SK-N-SH (cell line): ENCODE results near the gene TMEM14A. TPM values are rescaled to one million over a fixed set of nuclear protein-coding genes. Genes with fewer than 3 reads are reported as not detected.

Experiments used
- CTCF ChIA-PET: fragments of 300-600, 350-600 bp; formaldehyde crosslinking; extraction: SDS; loops from one replicate; lab custom pipeline; 2021; lab: Yijun Ruan, JAX
- POLR2A ChIA-PET: fragments of 350-600 bp; sonication (Branson Sonifier 250); formaldehyde crosslinking; extraction: SDS; loops from one replicate; lab custom pipeline; 2020; ENCODE audit warnings: antibody characterized with exemption, inconsistent platforms; lab: Yijun Ruan, JAX
- DNase-seq: peaks from one replicate; pipeline ENCODE4 v3.0.0; 2012
- H2AFZ ChIP-seq: fragments of 200-600 bp; sonication (generic); 2 replicates; pipeline ENCODE4 v1.8.1; 2016; ENCODE audit warnings: antibody characterized with exemption, mild to moderate bottlenecking, low read depth
- H3F3A ChIP-seq: fragments of 200-600 bp; sonication (generic); replicated peaks from 2 replicates; pipeline ENCODE3; 2016; ENCODE audit warnings: antibody characterized with exemption, mild to moderate bottlenecking; ENCODE audit not compliant: insufficient read depth
- H3K27ac ChIP-seq, 2 experiments: fragments of 200-500 bp in 1 of 2; fragments of 200-600 bp in 1 of 2; sonication (Bioruptor generic) in 1 of 2; sonication (generic), shearing (Covaris generic) in 1 of 2; 2 replicates each; pipeline versions ENCODE4 v1.5.1 to v1.6.1; 2014 to 2016; ENCODE audit warnings: low read depth in 2 of 2, inconsistent platforms in 1 of 2, low read length in 1 of 2, mild to moderate bottlenecking in 1 of 2, mixed read lengths in 1 of 2
- H3K27me3 ChIP-seq: fragments of 200-600 bp; sonication (generic), shearing (Covaris generic); 2 replicates; pipeline ENCODE4 v1.6.1; 2016; ENCODE audit warnings: mixed run types; ENCODE audit not compliant: insufficient read depth
- H3K36me3 ChIP-seq, 2 experiments: fragments of 200-500 bp in 1 of 2; fragments of 200-600 bp in 1 of 2; sonication (Bioruptor generic) in 1 of 2; sonication (generic) in 1 of 2; replicated peaks in 1 of 2; 2 replicates each; pipeline versions ENCODE3 to v1.5.1; 2014 to 2016; ENCODE audit warnings: low read length in 1 of 2, mild to moderate bottlenecking in 1 of 2; ENCODE audit not compliant: insufficient read depth in 2 of 2, control insufficient read depth in 1 of 2
- H3K4me1 ChIP-seq, 2 experiments: fragments of 200-500 bp in 1 of 2; fragments of 200-600 bp in 1 of 2; sonication (Bioruptor generic) in 1 of 2; sonication (generic), shearing (Covaris generic) in 1 of 2; 2 replicates each; pipeline versions ENCODE4 v1.5.1 to v1.6.1; 2014 to 2016; ENCODE audit warnings: low read depth in 1 of 2, low read length in 1 of 2, mixed run types in 1 of 2; ENCODE audit not compliant: insufficient read depth in 2 of 2, control insufficient read depth in 1 of 2
- H3K4me2 ChIP-seq: fragments of 200-600 bp; sonication (generic), shearing (Covaris generic); 2 replicates; pipeline ENCODE4 v1.6.1; 2017; ENCODE audit warnings: mixed run types
- H3K4me3 ChIP-seq, 2 experiments: fragments of 200-500 bp in 1 of 2; fragments of 200-600 bp in 1 of 2; sonication (Bioruptor generic) in 1 of 2; sonication (generic), shearing (Covaris generic) in 1 of 2; 2 replicates each; pipeline versions ENCODE4 v1.5.1 to v1.8.1; 2014 to 2016; ENCODE audit warnings: low read depth in 2 of 2, inconsistent platforms in 1 of 2, low read length in 1 of 2, mild to moderate bottlenecking in 1 of 2, mixed read lengths in 1 of 2, moderate library complexity in 1 of 2
- H3K79me2 ChIP-seq: fragments of 200-600 bp; sonication (generic); 2 replicates; pipeline ENCODE4 v1.8.1; 2017; ENCODE audit warnings: mild to moderate bottlenecking; ENCODE audit not compliant: insufficient read depth
- H3K9ac ChIP-seq: fragments of 200-600 bp; sonication (generic); 2 replicates; pipeline ENCODE4 v1.6.1; 2017; ENCODE audit warnings: mixed run types
- H3K9me2 ChIP-seq: fragments of 200-600 bp; sonication (generic); 2 replicates; pipeline ENCODE4 v1.6.1; 2017; ENCODE audit warnings: mixed run types
- H3K9me3 ChIP-seq: fragments of 200-600 bp; sonication (generic); 2 replicates; pipeline ENCODE4 v1.6.1; 2017; ENCODE audit warnings: mixed run types, mild to moderate bottlenecking, moderate library complexity
- H4K20me1 ChIP-seq: fragments of 200-600 bp; sonication (generic); 2 replicates; pipeline ENCODE4 v1.6.1; 2017; ENCODE audit warnings: mild to moderate bottlenecking, mixed run types; ENCODE audit not compliant: insufficient read depth
- CHD2 ChIP-seq: fragments of 150-350 bp; IDR thresholded peaks from 2 replicates; pipeline ENCODE4 v1.6.1; 2018; ENCODE audit warnings: low read length; ENCODE audit not compliant: partially characterized antibody
- EP300 ChIP-seq, 2 experiments: IDR thresholded peaks; 2 replicates each; pipeline versions ENCODE4 v1.4.0 to v1.6.1; 2012; ENCODE audit warnings: borderline replicate concordance in 1 of 2, low read depth in 1 of 2, low read length in 1 of 2
- FOSL2 ChIP-seq: IDR thresholded peaks from 2 replicates; pipeline ENCODE4 v1.4.0; 2012; ENCODE audit warnings: low read depth, mild to moderate bottlenecking, moderate library complexity, borderline replicate concordance
- FOXM1 ChIP-seq: IDR thresholded peaks from 2 replicates; pipeline ENCODE4 v1.4.0; 2012; ENCODE audit warnings: low read depth, mild to moderate bottlenecking
- GATA2 ChIP-seq: sonication (generic); formaldehyde crosslinking; IDR thresholded peaks from 2 replicates; pipeline ENCODE4 v1.5.0; 2020; ENCODE audit warnings: mild to moderate bottlenecking, missing genetic modification reagents
- JUND ChIP-seq: IDR thresholded peaks from 2 replicates; pipeline ENCODE4 v1.4.0; 2012
- NFIC ChIP-seq: IDR thresholded peaks from 2 replicates; pipeline ENCODE4 v1.4.0; 2012; ENCODE audit warnings: borderline replicate concordance
- PBX3 ChIP-seq: IDR thresholded peaks from 2 replicates; pipeline ENCODE4; 2012
- POLR2AphosphoS5 ChIP-seq: IDR thresholded peaks from 2 replicates; pipeline ENCODE4 v1.6.1; 2012; ENCODE audit warnings: low read depth, low read length
- RFX5 ChIP-seq: IDR thresholded peaks from 2 replicates; pipeline ENCODE4 v1.6.1; 2012; ENCODE audit warnings: mild to moderate bottlenecking, improper control_type of control experiment, low read length
- SIN3A ChIP-seq: IDR thresholded peaks from 2 replicates; pipeline ENCODE4 v1.6.1; 2012; ENCODE audit warnings: low read depth, mild to moderate bottlenecking, low read length, moderate library complexity, borderline replicate concordance
- TAF1 ChIP-seq: IDR thresholded peaks from 2 replicates; pipeline ENCODE4 v1.6.1; 2012; ENCODE audit warnings: low read depth, mild to moderate bottlenecking, low read length, moderate library complexity, borderline replicate concordance
- WGBS: methylation state at CpG from one replicate; pipeline ENCODE4 v1.1.6; 2017; ENCODE audit warnings: low lambda C conversion rate; 5-methylcytosine and 5-hydroxymethylcytosine counted together
- polyA plus RNA-seq, 3 experiments: library from polyadenylated mRNA; depleted of rRNA; stranded (reverse); fragments of >200 nt; gene quantifications; 2 replicates each; pipeline ENCODE4 v1.2.3, GENCODE V29; 2012
- TF ChIP-seq, protein P1 (sequence below): fragments of 150-350 bp; IDR thresholded peaks from 2 replicates; pipeline ENCODE4 v1.6.1; 2016; ENCODE audit warnings: mild to moderate bottlenecking, low read depth, low read length
- TF ChIP-seq, protein P2 (sequence below): IDR thresholded peaks from 2 replicates; pipeline ENCODE4 v1.4.0; 2012; ENCODE audit warnings: low read depth, borderline replicate concordance
- TF ChIP-seq, protein P3 (sequence below): IDR thresholded peaks from 2 replicates; pipeline ENCODE4 v1.6.1; 2012; ENCODE audit warnings: mild to moderate bottlenecking, low read depth, low read length, moderate library complexity

Gene TMEM14A
- polyA plus RNA-seq, 1 of the 3 experiments (the other 2 are of a cell fraction), result 42.4 TPM

GRCh38 chr6:52664186-52664990 is 6.5 kb upstream of the TMEM14A start:
- peak; percentile 97 for DNase-seq
- 2% methylated on average over 41 of the region's 53 CpGs for WGBS
- POLR2A ChIA-PET, result interaction anchor here (1.1 kb wide), 1 partner anchor 302 kb away, joined by 3 read pairs; the partner anchor contains the start of gene PAQR8

More at GRCh38 chr6:52664186-52664990, 6.5 kb upstream of the TMEM14A start:
- Histone ChIP-seq H3F3A (peaks cover 21% of the 10 kb centered on the region), H3K9ac (peak overlapping the region; percentile 67), H3K36me3 (peaks cover 9% of the 10 kb centered on the region in 2 experiments), H3K79me2 (peaks cover 30% of the 10 kb centered on the region; the same call in 1 of the 2 replicates), H3K27ac (peak overlapping the region; percentile 39 to 87; a peak in 2 of 4 replicates), H3K27me3 (no peaks in the 10 kb centered on the region), H4K20me1 (no peaks in the 10 kb centered on the region), H3K4me2 (peak overlapping the region; percentile 78)
- CTCF ChIA-PET, result interaction anchor here (1.1 to 2.4 kb wide), 10 partner anchors 10 to 763 kb away, joined by 3 to 13 read pairs (median 6); partner anchors contain the start of genes EFHC1 and MCM3
- peak; percentile 65; the same call in 1 of the 2 replicates for TF ChIP-seq RFX5
- no peak for TF ChIP-seq EP300 (IDR thresholded peaks at IDR 0.05; ENCODE audit: borderline replicate concordance in 1 of 2, low read depth in 1 of 2, low read length in 1 of 2)
- no peak for TF ChIP-seq JUND
- TF ChIP-seq PBX3, result peak; percentile 99
- peak; percentile 79; the same call in 1 of the 2 replicates for TF ChIP-seq TAF1
- TF ChIP-seq SIN3A, result peak; percentile 29; the same call in 1 of the 2 replicates
- TF ChIP-seq POLR2AphosphoS5, result peak; percentile 95
- peak; percentile 16; the same call in 1 of the 2 replicates for TF ChIP-seq GATA2
- no peak for TF ChIP-seq FOSL2
- TF ChIP-seq, protein P1, sequence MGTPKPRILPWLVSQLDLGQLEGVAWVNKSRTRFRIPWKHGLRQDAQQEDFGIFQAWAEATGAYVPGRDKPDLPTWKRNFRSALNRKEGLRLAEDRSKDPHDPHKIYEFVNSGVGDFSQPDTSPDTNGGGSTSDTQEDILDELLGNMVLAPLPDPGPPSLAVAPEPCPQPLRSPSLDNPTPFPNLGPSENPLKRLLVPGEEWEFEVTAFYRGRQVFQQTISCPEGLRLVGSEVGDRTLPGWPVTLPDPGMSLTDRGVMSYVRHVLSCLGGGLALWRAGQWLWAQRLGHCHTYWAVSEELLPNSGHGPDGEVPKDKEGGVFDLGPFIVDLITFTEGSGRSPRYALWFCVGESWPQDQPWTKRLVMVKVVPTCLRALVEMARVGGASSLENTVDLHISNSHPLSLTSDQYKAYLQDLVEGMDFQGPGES, result peak; percentile 76
- TF ChIP-seq, protein P2, sequence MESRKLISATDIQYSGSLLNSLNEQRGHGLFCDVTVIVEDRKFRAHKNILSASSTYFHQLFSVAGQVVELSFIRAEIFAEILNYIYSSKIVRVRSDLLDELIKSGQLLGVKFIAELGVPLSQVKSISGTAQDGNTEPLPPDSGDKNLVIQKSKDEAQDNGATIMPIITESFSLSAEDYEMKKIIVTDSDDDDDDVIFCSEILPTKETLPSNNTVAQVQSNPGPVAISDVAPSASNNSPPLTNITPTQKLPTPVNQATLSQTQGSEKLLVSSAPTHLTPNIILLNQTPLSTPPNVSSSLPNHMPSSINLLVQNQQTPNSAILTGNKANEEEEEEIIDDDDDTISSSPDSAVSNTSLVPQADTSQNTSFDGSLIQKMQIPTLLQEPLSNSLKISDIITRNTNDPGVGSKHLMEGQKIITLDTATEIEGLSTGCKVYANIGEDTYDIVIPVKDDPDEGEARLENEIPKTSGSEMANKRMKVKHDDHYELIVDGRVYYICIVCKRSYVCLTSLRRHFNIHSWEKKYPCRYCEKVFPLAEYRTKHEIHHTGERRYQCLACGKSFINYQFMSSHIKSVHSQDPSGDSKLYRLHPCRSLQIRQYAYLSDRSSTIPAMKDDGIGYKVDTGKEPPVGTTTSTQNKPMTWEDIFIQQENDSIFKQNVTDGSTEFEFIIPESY, result 0 out of 2 replicates have a peak, but pooled peaks have one; percentile 31
- TF ChIP-seq CHD2, result peak; percentile 92
- peak; percentile 36; the same call in 1 of the 2 replicates for TF ChIP-seq NFIC
- TF ChIP-seq FOXM1, result no peak
- TF ChIP-seq, protein P3, sequence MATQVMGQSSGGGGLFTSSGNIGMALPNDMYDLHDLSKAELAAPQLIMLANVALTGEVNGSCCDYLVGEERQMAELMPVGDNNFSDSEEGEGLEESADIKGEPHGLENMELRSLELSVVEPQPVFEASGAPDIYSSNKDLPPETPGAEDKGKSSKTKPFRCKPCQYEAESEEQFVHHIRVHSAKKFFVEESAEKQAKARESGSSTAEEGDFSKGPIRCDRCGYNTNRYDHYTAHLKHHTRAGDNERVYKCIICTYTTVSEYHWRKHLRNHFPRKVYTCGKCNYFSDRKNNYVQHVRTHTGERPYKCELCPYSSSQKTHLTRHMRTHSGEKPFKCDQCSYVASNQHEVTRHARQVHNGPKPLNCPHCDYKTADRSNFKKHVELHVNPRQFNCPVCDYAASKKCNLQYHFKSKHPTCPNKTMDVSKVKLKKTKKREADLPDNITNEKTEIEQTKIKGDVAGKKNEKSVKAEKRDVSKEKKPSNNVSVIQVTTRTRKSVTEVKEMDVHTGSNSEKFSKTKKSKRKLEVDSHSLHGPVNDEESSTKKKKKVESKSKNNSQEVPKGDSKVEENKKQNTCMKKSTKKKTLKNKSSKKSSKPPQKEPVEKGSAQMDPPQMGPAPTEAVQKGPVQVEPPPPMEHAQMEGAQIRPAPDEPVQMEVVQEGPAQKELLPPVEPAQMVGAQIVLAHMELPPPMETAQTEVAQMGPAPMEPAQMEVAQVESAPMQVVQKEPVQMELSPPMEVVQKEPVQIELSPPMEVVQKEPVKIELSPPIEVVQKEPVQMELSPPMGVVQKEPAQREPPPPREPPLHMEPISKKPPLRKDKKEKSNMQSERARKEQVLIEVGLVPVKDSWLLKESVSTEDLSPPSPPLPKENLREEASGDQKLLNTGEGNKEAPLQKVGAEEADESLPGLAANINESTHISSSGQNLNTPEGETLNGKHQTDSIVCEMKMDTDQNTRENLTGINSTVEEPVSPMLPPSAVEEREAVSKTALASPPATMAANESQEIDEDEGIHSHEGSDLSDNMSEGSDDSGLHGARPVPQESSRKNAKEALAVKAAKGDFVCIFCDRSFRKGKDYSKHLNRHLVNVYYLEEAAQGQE, result peak; percentile 87
- TF ChIP-seq, all 33 proteins: peak for 11
- no peaks in the 10 kb centered on the region for H3K9me2 ChIP-seq
- peak overlapping the region; percentile 94 for H2AFZ ChIP-seq
- peaks cover 7 to 32% of the 10 kb centered on the region in 2 experiments; a peak in 3 of 4 replicates for H3K4me1 ChIP-seq
- peak overlapping the region; percentile 65 to 75 for H3K4me3 ChIP-seq
- no peaks in the 10 kb centered on the region for H3K9me3 ChIP-seq
